Right ventricle myocardium inferior (tissue), 1 donor: Measurements from ENCODE around the gene CLDN24. TPM values are rescaled to one million over a fixed set of nuclear protein-coding genes. Genes with fewer than 3 reads are reported as not detected.
"Not testable (repeated sequence)": the region's sequence is repeated elsewhere in the genome, so short reads cannot be mapped to it uniquely, and the experiment has no call there.

Experiments
- ATAC-seq: fragments of 200-7000 bp; cut with Tn5 transposase; one replicate; pipeline ENCODE4 v1.9.1; 2020; ENCODE audit warnings: mild to moderate bottlenecking, moderate library complexity
- DNase-seq: peaks from one replicate; pipeline ENCODE4 v3.0.0; 2021; ENCODE audit errors: missing footprints
- intact Hi-C: fragments of 100-400 bp; cut with DNase I; formaldehyde crosslinking; loops from one replicate; pipeline ENCODE4 v1.11.0; 2022
- total RNA-seq: library from RNA; stranded (reverse); fragmentation: NEBNext Ultra II Directional; extraction: Animal tissue kit (Norgen Biotek cat#: 25700); gene quantifications from one replicate; pipeline ENCODE4 v1.2.1, GENCODE V29; 2021
- donor health status: DM: no; HTN: yes; CAD: no; lungs with severe emphysema.

The CLDN24 gene
- total RNA-seq, 1 donor from 2014 or later, result not detected

DNA sequence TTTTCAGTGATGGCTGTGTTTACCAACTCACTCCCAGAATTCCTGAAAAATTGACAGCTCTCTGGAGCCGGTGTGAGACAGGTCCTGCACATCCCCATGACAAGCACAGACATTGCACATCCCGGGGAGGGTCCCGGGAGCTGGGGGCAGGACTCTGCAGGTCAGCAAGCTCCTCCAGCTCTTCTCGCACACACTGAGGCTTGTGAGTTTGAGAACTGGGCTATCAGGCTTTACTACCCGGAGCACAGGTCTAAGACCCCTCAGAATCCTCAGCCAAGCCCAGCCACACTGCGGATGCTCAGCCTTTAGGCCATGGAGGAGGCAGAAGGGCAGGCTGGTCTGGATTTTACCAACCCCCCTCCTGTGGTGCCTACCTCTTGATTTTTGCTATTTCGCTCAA is 5.6 kb upstream of the CLDN24 start:
- intact Hi-C loops, result no loop called here
- DNase-seq, result no peak
- no peak for ATAC-seq

- DNase-seq, result no peak
- ATAC-seq, result no peak
- intact Hi-C loops, result no loop called here
Measured at GRCh38 chr4:183326853-183327252, 4.6 kb upstream of the CLDN24 start.

- intact Hi-C loops, ATAC-seq, DNase-seq: not testable (repeated sequence)
Measured at GRCh38 chr4:183326387-183326786, 4.2 kb upstream of the CLDN24 start.

- intact Hi-C loops, result no loop called here
- ATAC-seq (no peak), DNase-seq (no peak)
Measured at GRCh38 chr4:183324619-183325018, 2.4 kb upstream of the CLDN24 start.

DNA sequence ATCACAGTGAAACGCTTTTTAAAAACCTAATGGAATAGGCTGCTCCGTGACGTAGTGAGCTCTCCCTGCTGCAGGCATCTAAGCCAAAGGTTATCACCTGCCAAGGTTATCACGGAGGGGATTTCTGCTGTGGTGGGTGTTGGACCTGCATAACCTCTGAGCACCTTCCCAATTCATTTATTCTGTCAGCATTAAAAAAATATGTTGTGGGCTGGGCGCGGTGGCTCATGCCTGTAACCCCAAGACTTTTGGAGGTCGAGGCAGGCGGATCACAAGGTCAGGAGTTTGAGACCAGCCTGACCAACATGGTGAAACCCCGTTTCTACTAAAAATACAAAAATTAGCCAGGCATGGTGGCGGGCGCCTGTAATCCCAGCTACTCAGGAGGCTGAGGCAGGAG is 1.8 kb upstream of the CLDN24 start:
- intact Hi-C loops, ATAC-seq, DNase-seq: not testable (repeated sequence)

- intact Hi-C loops, result no loop called here
- ATAC-seq, result no peak
Measured at GRCh38 chr4:183323295-183323694, 1.1 kb upstream of the CLDN24 start.

DNA sequence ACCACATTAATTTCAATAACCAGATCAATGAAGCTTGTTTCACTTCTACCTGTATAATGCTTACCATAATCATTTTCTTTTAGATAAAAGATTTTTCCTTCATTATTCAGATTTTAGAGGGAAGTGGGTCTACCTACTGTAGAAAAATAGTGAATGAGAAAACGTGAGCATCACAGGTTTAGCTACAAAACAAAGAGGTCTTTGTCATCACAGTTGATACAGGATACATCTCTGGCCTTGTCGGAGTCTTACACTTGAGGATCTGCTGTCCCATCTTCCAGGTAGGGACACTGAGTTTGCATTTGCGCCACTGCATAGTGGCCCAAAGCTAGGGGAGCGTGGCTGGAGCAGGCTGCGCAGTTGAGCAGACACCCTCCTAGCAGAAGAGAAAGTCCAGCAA is 710 bp downstream of the CLDN24 start:
- no peak for ATAC-seq
- intact Hi-C loops, result no loop called here
- no peak for DNase-seq

More at GRCh38 chr4:183323295-183323694, 1.1 kb upstream of the CLDN24 start:
- no peak for DNase-seq

DNA sequence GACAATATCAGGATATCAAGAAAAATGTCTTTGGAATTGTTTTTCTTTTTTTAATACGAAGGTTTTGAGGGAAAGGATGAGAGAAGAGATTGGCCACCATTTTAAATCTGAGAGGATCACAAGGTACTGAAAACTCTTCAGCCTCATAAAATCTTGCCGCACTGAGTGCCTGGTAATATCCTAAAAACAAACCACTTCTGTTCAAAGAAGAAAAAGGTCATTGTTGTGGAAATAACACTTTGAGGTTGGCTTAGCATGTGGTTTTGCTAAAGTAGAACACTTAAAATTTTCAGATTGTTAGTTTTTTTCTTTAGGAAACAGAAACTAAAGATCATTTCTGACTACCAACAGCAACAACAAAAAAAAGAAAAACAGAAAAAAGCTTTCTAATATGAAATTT is 1.1 kb downstream of the CLDN24 start:
- ATAC-seq (no peak), DNase-seq (no peak)
- intact Hi-C loops, result no loop called here

DNA sequence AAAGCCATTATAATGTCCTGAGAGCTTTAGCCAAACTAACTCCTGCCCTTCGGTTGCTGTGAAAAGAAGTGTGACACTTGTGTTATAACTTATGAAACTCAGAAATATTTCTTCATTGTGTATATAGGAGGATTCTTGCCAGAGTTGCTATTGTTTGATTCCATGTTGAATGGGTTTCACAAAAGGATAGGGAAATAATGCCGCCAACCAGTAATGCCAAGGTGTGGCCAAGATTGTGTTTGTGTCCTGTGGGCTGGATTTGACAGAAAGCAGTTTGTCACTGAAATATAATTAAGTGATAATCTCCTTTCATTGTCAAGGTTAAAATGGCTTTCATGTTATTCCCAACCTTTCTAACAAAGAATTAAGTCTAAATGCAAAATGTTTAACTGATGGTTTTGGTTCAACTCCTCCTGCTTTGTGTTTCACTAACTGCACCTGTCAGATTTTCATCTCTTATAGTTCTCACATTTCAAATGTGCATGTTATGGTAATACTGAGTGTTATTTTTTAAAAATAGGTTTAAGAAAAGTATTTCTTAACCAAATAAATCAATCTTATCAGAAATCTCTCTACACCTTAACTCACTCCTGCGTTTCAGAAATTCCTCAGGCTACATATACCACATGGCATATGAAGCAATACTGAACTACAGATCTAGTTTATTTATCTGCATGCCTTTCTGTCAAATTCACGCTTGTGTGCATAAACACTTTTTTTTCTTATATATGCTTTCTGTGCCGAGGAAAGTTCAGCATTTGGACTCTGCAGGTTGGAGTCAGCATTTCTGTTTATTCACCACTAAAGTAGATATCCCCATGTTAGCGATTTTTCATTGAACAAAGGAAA is 1.8 kb downstream of the CLDN24 start, which contains the start of gene CLDN22:
Gene CLDN22, minus strand, starts transcription at position 66 of the 849 bp plus-strand sequence. Its CDS starts 58 bp downstream, at position 8.
- DNase-seq, result no peak
- ATAC-seq, result no peak

GRCh38 chr4:183318656-183319055 is 3.6 kb downstream of the CLDN24 start:
- ATAC-seq (no peak), DNase-seq (no peak)
- intact Hi-C loops, result no loop called here

More for the DNA sequence above, 1.8 kb downstream of the CLDN24 start, which contains the start of gene CLDN22:
- intact Hi-C loops, result no loop called here

GRCh38 chr4:183314806-183315205 is 7.4 kb downstream of the CLDN24 start:
- no peak for ATAC-seq
- DNase-seq, result no peak
- intact Hi-C loops, result no loop called here

DNA sequence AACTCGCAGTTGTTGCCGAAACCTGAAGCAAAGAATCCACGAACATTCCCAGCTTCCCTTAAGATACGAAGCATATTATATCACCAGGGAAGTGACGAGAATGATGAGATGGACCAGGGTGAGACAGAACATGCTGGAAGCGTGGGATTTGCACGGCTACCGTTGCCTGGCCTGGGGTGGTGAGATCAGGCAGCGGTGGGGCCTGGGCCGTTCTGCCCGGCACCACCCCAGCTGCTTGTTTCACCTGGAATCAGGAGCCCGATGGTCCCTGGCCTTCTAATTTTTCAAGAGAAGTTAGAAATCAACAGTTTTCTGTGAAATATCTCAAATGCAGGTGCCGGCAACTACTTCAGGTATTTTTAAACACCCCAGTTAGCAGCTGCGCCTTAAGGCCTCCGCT is 7.9 kb downstream of the CLDN24 start:
- DNase-seq (no peak), ATAC-seq (no peak)
- intact Hi-C loops, result no loop called here

DNA sequence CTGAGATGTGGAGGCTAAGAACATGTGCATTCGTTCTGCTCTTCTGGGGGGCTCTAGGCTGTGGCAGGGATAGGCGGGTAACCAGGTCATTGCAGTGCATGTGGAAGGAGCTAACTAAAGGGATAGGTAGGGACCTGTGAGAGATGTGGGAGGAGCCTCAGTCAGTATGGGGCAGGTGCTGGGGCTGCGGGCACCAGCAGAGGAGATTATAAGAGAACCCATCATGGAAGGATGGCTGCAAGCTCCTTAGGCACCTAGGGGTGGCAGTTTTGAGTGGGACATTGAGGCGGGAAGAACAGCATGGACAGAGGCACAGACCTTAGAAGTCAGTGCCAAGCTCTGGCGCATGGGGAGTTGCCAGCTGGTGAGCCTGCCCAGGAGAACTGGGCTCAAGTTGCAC is 9.4 kb downstream of the CLDN24 start:
- DNase-seq, result no peak
- intact Hi-C loops, result no loop called here
- ATAC-seq, result no peak

- intact Hi-C loops, result no loop called here
- DNase-seq (no peak), ATAC-seq (no peak)
Measured at GRCh38 chr4:183306811-183307210, 15.4 kb downstream of the CLDN24 start.

GRCh38 chr4:183304538-183304937 is 17.7 kb downstream of the CLDN24 start:
- DNase-seq (no peak), ATAC-seq (no peak)
- intact Hi-C loops, result no loop called here

DNA sequence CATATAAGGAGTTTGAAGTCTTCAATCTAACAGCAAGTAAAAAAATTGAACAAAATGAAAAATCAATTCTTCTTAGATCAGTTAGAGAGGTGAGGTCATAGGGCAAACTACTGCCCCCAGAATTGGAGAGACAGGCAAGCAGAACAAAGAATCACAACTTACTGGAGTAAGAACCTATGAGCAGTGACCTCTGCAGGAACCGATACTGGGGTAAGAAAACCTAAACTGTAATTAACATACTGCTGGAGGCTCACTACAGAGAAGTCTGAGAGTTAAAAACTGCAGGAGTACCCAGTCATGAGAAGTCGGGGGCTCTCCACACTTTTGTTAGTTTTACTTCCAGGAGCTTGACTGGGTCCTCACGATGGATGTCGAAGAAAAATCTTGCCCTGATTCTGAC is 18.2 kb downstream of the CLDN24 start:
- DNase-seq, result no peak
- ATAC-seq, result no peak
- intact Hi-C loops, result no loop called here

GRCh38 chr4:183303301-183303700 is 18.9 kb downstream of the CLDN24 start:
- intact Hi-C loops, result no loop called here
- ATAC-seq, result no peak
- DNase-seq, result no peak

DNA sequence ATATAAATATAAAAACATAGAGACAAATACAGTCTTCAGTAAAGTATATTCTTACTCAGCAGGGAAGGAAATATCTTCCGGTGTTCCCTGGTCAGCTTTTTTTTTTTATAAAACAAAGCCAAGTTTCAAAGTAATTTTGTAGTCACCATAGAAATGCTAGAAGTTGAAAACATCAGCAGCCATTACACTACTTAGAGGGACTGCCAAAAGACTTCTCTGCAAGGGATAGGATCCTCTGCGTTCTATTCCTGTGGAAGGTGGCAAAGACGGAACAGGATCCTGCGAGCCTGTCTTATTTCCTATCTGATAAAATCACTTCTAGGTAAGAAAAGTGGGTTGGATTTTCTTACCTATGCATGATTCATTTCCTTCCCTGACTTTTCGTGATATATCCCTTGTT is 21.6 kb downstream of the CLDN24 start:
- no peak for DNase-seq
- intact Hi-C loops, result no loop called here
- ATAC-seq, result no peak

DNA sequence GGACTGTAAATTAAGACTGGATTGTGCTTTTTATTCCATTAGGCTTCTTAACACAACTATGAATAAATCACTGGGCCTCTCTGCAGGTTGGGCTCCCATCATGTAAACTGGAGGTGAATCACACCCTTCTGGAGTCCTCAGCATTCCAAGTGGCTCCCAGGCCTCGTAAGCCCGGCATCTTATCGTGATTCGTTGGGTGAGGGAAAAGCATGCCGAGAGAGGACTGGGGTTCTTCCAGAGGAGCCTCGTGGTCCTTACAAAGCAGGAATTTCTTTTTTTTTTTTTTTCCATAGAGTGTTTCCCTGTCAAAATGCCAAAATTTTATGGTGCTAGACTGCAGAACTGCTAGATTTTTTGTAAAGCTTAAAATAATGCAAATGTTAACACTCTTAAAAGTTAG is 22.2 kb downstream of the CLDN24 start:
- DNase-seq, result no peak
- no peak for ATAC-seq
- intact Hi-C loops, result no loop called here

- intact Hi-C loops, result loop anchor here (10.0 kb wide), 1 partner anchor 105 kb away; no protein-coding TSS in a partner anchor
- ATAC-seq (no peak), DNase-seq (no peak)
Measured at GRCh38 chr4:183299464-183299863, 22.8 kb downstream of the CLDN24 start.
